ENCODE measurements around the gene PLPP2. TPM values are rescaled to one million over a fixed set of nuclear protein-coding genes. Genes with fewer than 3 reads are reported as not detected.

The PLPP2 gene
- total RNA-seq, 1 donor from 2014 or later, result 4.1 TPM

GRCh38 chr19:328025-328505 is 36.9 kb upstream of the PLPP2 start:
- Mint-ChIP-seq H3K27me3 (ENCODE audit: low read depth) (no peaks in the 10 kb centered on the region), H3K27ac (ENCODE audit: unreplicated experiment) (no peak overlapping the region), H3K4me3 (ENCODE audit: unreplicated experiment) (no peak overlapping the region), H3K9me3 (ENCODE audit: low read depth) (peaks cover 7% of the 10 kb centered on the region), H3K4me1 (ENCODE audit: low read depth) (no peaks in the 10 kb centered on the region), H3K36me3 (ENCODE audit: low read depth) (peaks cover 38% of the 10 kb centered on the region)
- DNase-seq (ENCODE audit: low spot score), result no peak
- TF ChIP-seq, protein P1, sequence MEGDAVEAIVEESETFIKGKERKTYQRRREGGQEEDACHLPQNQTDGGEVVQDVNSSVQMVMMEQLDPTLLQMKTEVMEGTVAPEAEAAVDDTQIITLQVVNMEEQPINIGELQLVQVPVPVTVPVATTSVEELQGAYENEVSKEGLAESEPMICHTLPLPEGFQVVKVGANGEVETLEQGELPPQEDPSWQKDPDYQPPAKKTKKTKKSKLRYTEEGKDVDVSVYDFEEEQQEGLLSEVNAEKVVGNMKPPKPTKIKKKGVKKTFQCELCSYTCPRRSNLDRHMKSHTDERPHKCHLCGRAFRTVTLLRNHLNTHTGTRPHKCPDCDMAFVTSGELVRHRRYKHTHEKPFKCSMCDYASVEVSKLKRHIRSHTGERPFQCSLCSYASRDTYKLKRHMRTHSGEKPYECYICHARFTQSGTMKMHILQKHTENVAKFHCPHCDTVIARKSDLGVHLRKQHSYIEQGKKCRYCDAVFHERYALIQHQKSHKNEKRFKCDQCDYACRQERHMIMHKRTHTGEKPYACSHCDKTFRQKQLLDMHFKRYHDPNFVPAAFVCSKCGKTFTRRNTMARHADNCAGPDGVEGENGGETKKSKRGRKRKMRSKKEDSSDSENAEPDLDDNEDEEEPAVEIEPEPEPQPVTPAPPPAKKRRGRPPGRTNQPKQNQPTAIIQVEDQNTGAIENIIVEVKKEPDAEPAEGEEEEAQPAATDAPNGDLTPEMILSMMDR (IDR thresholded peaks at IDR 0.05), result no peak

DNA sequence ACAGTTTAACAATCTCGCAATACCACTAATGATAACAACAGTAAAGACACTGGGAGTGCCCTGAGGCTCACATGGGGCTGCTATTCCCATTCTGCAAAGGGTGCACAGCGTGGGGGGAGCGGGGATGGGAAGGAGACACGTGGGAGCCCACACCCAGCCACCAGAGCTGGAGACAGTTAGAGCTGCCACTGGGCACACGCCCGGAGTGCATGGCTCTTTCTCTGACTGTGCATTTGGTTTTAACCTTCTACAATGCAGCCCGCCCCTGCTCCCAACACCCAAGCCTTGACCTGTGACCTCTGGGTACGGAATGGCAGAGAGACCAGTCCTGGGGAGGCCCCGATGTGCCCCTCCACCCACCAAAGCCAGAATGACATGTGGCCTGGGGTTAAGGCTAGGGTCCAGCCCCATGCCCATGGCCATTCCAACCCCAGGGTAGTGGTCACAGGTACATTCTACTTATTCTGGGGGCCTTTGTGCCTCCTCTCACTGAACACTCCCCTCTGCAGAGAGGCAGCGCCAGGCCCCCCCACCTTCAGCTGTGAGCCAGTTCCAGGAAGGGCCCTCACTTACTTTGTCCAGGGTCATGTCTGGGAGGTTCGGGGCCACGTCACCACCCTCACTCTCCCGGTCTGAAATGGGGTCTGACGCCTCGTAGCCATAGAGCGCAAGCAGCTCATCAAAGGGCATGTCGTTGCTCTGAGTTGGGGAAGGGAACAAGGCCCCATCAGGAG is 36.3 kb upstream of the PLPP2 start:
- no peak overlapping the region for H3K4me3 Mint-ChIP-seq (ENCODE audit: unreplicated experiment)
- no peak for DNase-seq (ENCODE audit: low spot score)
- no peaks in the 10 kb centered on the region for H3K4me1 Mint-ChIP-seq (ENCODE audit: low read depth)
- H3K27ac Mint-ChIP-seq (ENCODE audit: unreplicated experiment), result no peak overlapping the region
- TF ChIP-seq, protein P1 (IDR thresholded peaks at IDR 0.05), result no peak
- peaks cover 7% of the 10 kb centered on the region for H3K9me3 Mint-ChIP-seq (ENCODE audit: low read depth)
- H3K27me3 Mint-ChIP-seq (ENCODE audit: low read depth), result no peaks in the 10 kb centered on the region
- peaks cover 38% of the 10 kb centered on the region for H3K36me3 Mint-ChIP-seq (ENCODE audit: low read depth)

DNA sequence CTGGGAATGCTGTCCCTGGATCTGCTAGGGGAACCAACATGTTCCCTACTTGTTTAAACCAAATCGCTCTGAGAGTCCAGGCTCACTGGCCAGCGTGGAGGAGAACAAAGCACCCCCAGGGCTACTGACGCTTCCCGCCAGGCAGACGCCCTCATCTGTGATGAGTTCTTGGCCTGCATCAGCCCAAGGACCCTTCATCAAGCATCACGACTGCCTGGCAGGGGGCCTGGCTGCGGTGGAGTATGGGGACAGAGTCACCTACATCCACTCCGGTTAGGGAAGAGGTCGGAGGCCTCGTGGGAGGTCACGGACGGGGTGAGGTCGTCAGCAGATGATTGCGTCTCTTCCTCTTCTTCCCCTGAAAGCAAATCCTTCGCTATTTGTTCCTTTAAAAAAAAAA is 35.7 kb upstream of the PLPP2 start:
- Mint-ChIP-seq H3K9me3 (ENCODE audit: low read depth) (peaks cover 7% of the 10 kb centered on the region), H3K4me1 (ENCODE audit: low read depth) (no peaks in the 10 kb centered on the region), H3K27me3 (ENCODE audit: low read depth) (no peaks in the 10 kb centered on the region), H3K4me3 (ENCODE audit: unreplicated experiment) (no peak overlapping the region), H3K27ac (ENCODE audit: unreplicated experiment) (no peak overlapping the region), H3K36me3 (ENCODE audit: low read depth) (peaks cover 38% of the 10 kb centered on the region)
- DNase-seq (ENCODE audit: low spot score), result no peak
- TF ChIP-seq, protein P1 (IDR thresholded peaks at IDR 0.05), result no peak

DNA sequence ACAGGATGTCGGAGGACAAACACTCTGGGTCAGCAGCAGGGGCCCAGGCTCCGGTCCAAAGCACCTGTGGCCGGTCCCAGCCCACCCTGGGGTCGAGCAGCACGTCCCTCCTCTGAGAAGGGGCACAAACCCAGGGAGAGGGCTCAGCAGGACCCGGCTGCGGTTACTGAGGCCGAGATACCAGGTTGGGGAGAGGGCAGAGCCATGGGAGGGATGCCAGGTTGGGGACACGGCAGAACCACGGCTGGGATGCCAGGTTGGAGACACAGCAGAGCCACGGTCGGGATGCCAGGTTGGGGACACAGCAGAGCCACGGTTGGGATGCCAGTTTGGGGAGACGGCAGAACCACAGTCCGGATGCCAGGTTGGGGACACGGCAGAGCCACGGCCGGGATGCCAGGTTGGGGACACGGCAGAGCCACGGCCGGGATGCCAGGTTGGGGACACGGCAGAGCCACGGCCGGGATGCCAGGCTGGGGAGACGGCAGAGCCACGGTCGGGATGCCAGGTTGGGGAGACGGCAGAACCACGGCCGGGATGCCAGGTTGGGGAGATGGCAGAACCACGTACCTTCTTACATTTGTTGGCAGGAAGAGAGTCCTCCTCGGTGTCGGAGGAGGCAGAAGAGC is 34.8 kb upstream of the PLPP2 start:
- no peaks in the 10 kb centered on the region for H3K4me1 Mint-ChIP-seq (ENCODE audit: low read depth)
- H3K36me3 Mint-ChIP-seq (ENCODE audit: low read depth), result peaks cover 37% of the 10 kb centered on the region
- no peaks in the 10 kb centered on the region for H3K27me3 Mint-ChIP-seq (ENCODE audit: low read depth)
- no peak for DNase-seq (ENCODE audit: low spot score)
- no peak overlapping the region for H3K4me3 Mint-ChIP-seq (ENCODE audit: unreplicated experiment)
- TF ChIP-seq, protein P1 (IDR thresholded peaks at IDR 0.05), result no peak
- H3K9me3 Mint-ChIP-seq (ENCODE audit: low read depth), result peaks cover 7% of the 10 kb centered on the region
- H3K27ac Mint-ChIP-seq (ENCODE audit: unreplicated experiment), result no peak overlapping the region

DNA sequence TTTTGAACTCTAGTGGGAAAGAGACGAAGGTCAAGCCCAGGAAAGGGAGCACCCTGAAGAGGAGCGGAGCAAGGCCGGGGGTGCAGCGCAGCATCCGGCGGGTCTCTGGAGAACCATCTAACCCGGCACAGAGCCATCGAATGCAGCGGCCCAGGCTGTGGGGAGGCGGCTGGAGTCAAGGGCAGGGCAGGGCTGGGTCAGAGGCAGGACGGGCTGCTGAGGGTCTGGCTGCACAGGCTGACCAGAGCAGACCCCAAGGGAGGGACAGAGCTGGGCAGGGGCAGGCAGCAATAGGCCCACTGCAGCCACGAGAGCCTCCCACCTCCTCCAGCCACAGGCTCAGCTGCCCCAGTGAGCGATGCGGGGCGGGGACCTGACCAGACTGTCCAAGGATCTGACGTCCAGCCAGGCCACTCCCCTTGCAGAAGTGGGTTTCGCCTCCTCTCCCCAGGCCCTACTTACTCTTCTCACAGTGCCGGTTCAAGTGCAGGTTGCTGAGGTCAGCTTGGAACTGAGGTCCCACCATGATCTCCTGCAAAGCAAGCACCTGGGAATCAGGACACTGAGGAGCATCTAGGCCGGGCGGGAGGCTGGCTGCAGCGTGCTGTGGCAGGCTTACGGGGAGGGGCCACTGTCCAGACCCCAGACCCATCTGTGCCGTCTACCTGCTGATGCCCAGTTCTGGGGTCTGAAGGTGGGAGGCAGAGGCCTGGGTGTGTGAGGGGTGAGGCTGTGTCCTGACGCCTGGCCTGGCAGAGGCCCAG is 34.2 kb upstream of the PLPP2 start:
- no peaks in the 10 kb centered on the region for H3K4me1 Mint-ChIP-seq (ENCODE audit: low read depth)
- DNase-seq (ENCODE audit: low spot score), result no peak
- H3K36me3 Mint-ChIP-seq (ENCODE audit: low read depth), result peaks cover 37% of the 10 kb centered on the region
- H3K4me3 Mint-ChIP-seq (ENCODE audit: unreplicated experiment), result no peak overlapping the region
- TF ChIP-seq, protein P1 (IDR thresholded peaks at IDR 0.05), result no peak
- H3K27ac Mint-ChIP-seq (ENCODE audit: unreplicated experiment), result no peak overlapping the region
- H3K27me3 Mint-ChIP-seq (ENCODE audit: low read depth), result no peaks in the 10 kb centered on the region
- H3K9me3 Mint-ChIP-seq (ENCODE audit: low read depth), result peaks cover 7% of the 10 kb centered on the region

Measured in chondrocyte (in vitro differentiated cells).